ENCODE measurements around the gene WNT7A.

- TF ChIP-seq CTCF (IDR thresholded peaks at IDR 0.05) (no peak), POLR2A (IDR thresholded peaks at IDR 0.05) (no peak)
These were observed 87.8 kb downstream of the WNT7A start for GRCh38 chr3:13792051-13792490.

Measured in esophagus squamous epithelium (tissue), 4 donors.